IMR-90 (cell line): ENCODE measurements around the gene BMPER. TPM values are rescaled to one million over a fixed set of nuclear protein-coding genes. Genes with fewer than 3 reads are reported as not detected.

Source experiments
- ATAC-seq: fragments of 200-7000 bp; cut with Tn5 transposase; 2 replicates; pipeline ENCODE4 v1.9.1; 2020; ENCODE audit warnings: low read depth, mild to moderate bottlenecking, moderate library complexity
- BruUV-seq: library from RNA; stranded (reverse); fragments of 400-500 nt; replicated peaks from 2 replicates; lab custom pipeline; 2021; lab: Mats Ljungman, UMichigan
- CTCF ChIA-PET: fragments of 300-600 bp; formaldehyde crosslinking; extraction: SDS; loops from one replicate; lab custom pipeline; 2021; ENCODE audit warnings: antibody characterized with exemption; lab: Yijun Ruan, JAX
- POLR2A ChIA-PET: fragments of 300-600 bp; sonication (Branson Sonifier 250); formaldehyde crosslinking; loops from one replicate; lab custom pipeline; 2022; ENCODE audit warnings: antibody characterized with exemption; ENCODE audit not compliant: unreplicated experiment; lab: Charles Lee
- DNase-seq: peaks from one replicate; pipeline ENCODE4 v3.0.0; 2013
- H2AFZ ChIP-seq: replicated peaks from 2 replicates; pipeline ENCODE3; 2013; ENCODE audit warnings: low read length, mild to moderate bottlenecking; ENCODE audit not compliant: poor library complexity
- H2AK5ac ChIP-seq: 2 replicates; pipeline ENCODE4 v1.6.1; 2013; ENCODE audit warnings: low read depth, low read length, inconsistent platforms
- H2AK9ac ChIP-seq: replicated peaks from 2 replicates; pipeline ENCODE3; 2013; ENCODE audit warnings: mild to moderate bottlenecking, low read depth, low read length, moderate library complexity; ENCODE audit not compliant: poor library complexity
- H2BK120ac ChIP-seq: 2 replicates; pipeline ENCODE4 v1.6.1; 2013; ENCODE audit warnings: low read depth, low read length, inconsistent platforms
- H2BK15ac ChIP-seq: 3 replicates; pipeline ENCODE4 v1.6.1; 2013; ENCODE audit warnings: low read depth, low read length, inconsistent platforms
- H2BK20ac ChIP-seq: 2 replicates; pipeline ENCODE4 v1.6.1; 2013; ENCODE audit warnings: low read depth, mild to moderate bottlenecking, inconsistent platforms, low read length, moderate library complexity
- H2BK5ac ChIP-seq: 2 replicates; pipeline ENCODE4 v1.6.1; 2013; ENCODE audit warnings: mild to moderate bottlenecking, low read depth, low read length, inconsistent platforms; ENCODE audit not compliant: poor library complexity, severe bottlenecking
- H3K14ac ChIP-seq: replicated peaks from 2 replicates; pipeline ENCODE4 v1.6.1; 2013; ENCODE audit warnings: low read depth, low read length, inconsistent platforms
- H3K18ac ChIP-seq: 2 replicates; pipeline ENCODE4 v1.6.1; 2013; ENCODE audit warnings: low read depth, low read length, control low read depth
- H3K23ac ChIP-seq: 2 replicates; pipeline ENCODE4 v1.6.1; 2013; ENCODE audit warnings: low read depth, low read length, inconsistent platforms
- H3K27ac ChIP-seq: 2 replicates; pipeline ENCODE4 v1.5.1; 2013; ENCODE audit warnings: mild to moderate bottlenecking, control low read depth, low read length; ENCODE audit not compliant: insufficient read depth
- H3K27me3 ChIP-seq: 2 replicates; pipeline ENCODE4 v1.6.1; 2013; ENCODE audit warnings: low read length; ENCODE audit not compliant: control insufficient read depth, insufficient read depth
- H3K36me3 ChIP-seq: 2 replicates; pipeline ENCODE4 v1.6.1; 2013; ENCODE audit warnings: low read length, mixed read lengths; ENCODE audit not compliant: control insufficient read depth, insufficient read depth
- H3K4ac ChIP-seq: 2 replicates; pipeline ENCODE4 v1.6.1; 2013; ENCODE audit warnings: low read depth, low read length, inconsistent platforms
- H3K4me1 ChIP-seq: 2 replicates; pipeline ENCODE4 v1.6.1; 2013; ENCODE audit warnings: low read length, mixed read lengths; ENCODE audit not compliant: control insufficient read depth, insufficient read depth
- H3K4me2 ChIP-seq: 2 replicates; pipeline ENCODE4 v1.6.1; 2013; ENCODE audit warnings: low read depth, mild to moderate bottlenecking, control low read depth, low read length, moderate library complexity
- H3K4me3 ChIP-seq: 2 replicates; pipeline ENCODE4 v1.5.1; 2013; ENCODE audit warnings: low read depth, mild to moderate bottlenecking, control low read depth, low read length, moderate library complexity; ENCODE audit not compliant: insufficient read depth
- H3K56ac ChIP-seq: 2 replicates; pipeline ENCODE4 v1.6.1; 2013; ENCODE audit warnings: low read length, inconsistent platforms; ENCODE audit not compliant: insufficient read depth; ENCODE audit errors: extremely low read depth
- H3K79me1 ChIP-seq, 2 experiments: 2 replicates each; pipeline ENCODE4 v1.6.1; 2013; ENCODE audit warnings: low read length in 2 of 2, inconsistent platforms in 1 of 2, low read depth in 1 of 2
- H3K9ac ChIP-seq: 2 replicates; pipeline ENCODE4 v1.6.1; 2013; ENCODE audit warnings: low read depth, low read length, control low read depth
- H3K9me1 ChIP-seq: 2 replicates; pipeline ENCODE4 v1.6.1; 2013; ENCODE audit warnings: low read length, inconsistent platforms; ENCODE audit not compliant: insufficient read depth
- H3K9me3 ChIP-seq: 2 replicates; pipeline ENCODE4 v1.6.1; 2013; ENCODE audit warnings: low read length; ENCODE audit not compliant: control insufficient read depth, insufficient read depth
- H4K20me1 ChIP-seq: 2 replicates; pipeline ENCODE4 v1.6.1; 2013; ENCODE audit warnings: low read length, inconsistent platforms; ENCODE audit not compliant: insufficient read depth
- H4K5ac ChIP-seq: 2 replicates; pipeline ENCODE4 v1.6.1; 2013; ENCODE audit warnings: mild to moderate bottlenecking, low read depth, low read length, control low read depth
- H4K8ac ChIP-seq, 2 experiments: 2 replicates each; pipeline ENCODE4 v1.6.1; 2013; ENCODE audit warnings: low read depth in 2 of 2, low read length in 2 of 2, control low read depth in 1 of 2, inconsistent platforms in 1 of 2
- H4K91ac ChIP-seq: 2 replicates; pipeline ENCODE4 v1.6.1; 2013; ENCODE audit warnings: low read depth, low read length, inconsistent platforms; ENCODE audit not compliant: insufficient read depth
- CEBPB ChIP-seq: IDR thresholded peaks from 2 replicates; pipeline ENCODE4 v1.6.1; 2012; ENCODE audit warnings: low read depth, low read length, improper control_type of control experiment
- MAFK ChIP-seq: IDR thresholded peaks from 2 replicates; pipeline ENCODE4 v1.6.1; 2012; ENCODE audit warnings: low read depth, low read length, improper control_type of control experiment
- MAZ ChIP-seq: IDR thresholded peaks from 2 replicates; pipeline ENCODE4 v1.6.1; 2012; ENCODE audit warnings: low read depth, mild to moderate bottlenecking, low read length, improper control_type of control experiment, moderate library complexity, borderline replicate concordance
- POLR2A ChIP-seq: IDR thresholded peaks from 2 replicates; pipeline ENCODE4 v1.6.1; 2012; ENCODE audit warnings: mild to moderate bottlenecking, low read depth, low read length
- RFX5 ChIP-seq: IDR thresholded peaks from 2 replicates; pipeline ENCODE4 v1.8.0; 2012; ENCODE audit warnings: low read depth, mild to moderate bottlenecking, low read length, moderate library complexity
- WGBS, 2 experiments: methylation state at CpG; one replicate each; pipeline versions ENCODE4 v1.1.5 to v1.1.7; 2013; ENCODE audit warnings: missing lambda C conversion rate in 2 of 2; ENCODE audit not compliant: insufficient read length in 1 of 2; ENCODE audit errors: extremely low coverage in 2 of 2; 5-methylcytosine and 5-hydroxymethylcytosine counted together
- dilution Hi-C: fragments of 300-500 bp; cut with HindIII; formaldehyde crosslinking; loops from one replicate; pipeline ENCODE4 v1.14.3; 2018; ENCODE audit warnings: low sequenced_read_pairs; ENCODE audit not compliant: unreplicated experiment
- in situ Hi-C: fragments of 300-500 bp; cut with MboI; formaldehyde crosslinking; loops from 3 replicates; pipeline ENCODE4 v1.14.3; 2019; ENCODE audit warnings: low sequenced_read_pairs, inconsistent platforms, mixed read lengths
- intact Hi-C: fragments of 100-400 bp; cut with micrococcal nuclease; formaldehyde crosslinking; loops from 2 replicates; pipeline ENCODE4 v1.10.0; 2022
- polyA plus RNA-seq, 3 experiments: library from polyadenylated mRNA; depleted of rRNA; stranded (reverse); fragments of >200 nt; gene quantifications; 2 replicates each; pipeline ENCODE4 v1.2.3, GENCODE V29; 2012; ENCODE audit warnings: low replicate concordance in 1 of 3
- total RNA-seq: library from RNA; depleted of rRNA; stranded (reverse); fragments of >200 nt; gene quantifications from 2 replicates; pipeline ENCODE4 v1.2.3, GENCODE V29; 2012

Gene BMPER
- total and polyA plus RNA-seq, 2 of the 4 experiments (the other 2 are of a cell fraction) = 6.2 to 7.9 TPM

DNA sequence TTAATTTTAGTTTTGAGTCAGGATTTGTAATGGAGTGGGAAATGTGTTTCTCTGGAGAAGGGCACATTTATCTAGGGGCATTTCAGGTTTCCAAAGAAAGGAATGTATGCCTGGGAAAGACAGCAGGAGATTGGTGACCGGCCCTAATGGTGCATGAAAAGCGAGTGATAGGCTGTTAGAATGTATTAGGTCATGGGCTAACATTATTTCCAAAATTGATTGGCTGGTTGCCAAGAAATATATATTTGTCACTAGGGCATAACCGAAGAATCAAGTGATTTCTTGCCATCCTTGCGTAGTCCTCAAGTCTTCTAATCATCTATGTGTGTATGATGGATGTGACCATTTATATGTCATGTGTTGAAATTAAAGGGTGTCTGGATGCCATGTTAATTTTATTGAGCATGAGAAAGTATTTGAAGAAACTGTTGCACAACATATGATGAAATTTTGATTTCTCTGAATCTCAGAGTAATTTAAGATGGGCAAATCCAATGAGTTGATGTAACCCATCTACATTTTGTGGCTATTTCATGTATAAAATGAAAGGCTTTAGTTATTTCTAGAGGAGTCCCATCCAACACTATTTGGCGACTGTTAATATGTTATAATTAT lies 248.4 kb downstream of the BMPER start:
- H3K9me3 ChIP-seq = no peaks in the 10 kb centered on the region
- CTCF ChIA-PET = interaction anchor here (0.6 to 1.2 kb wide), 2 partner anchors 17 to 18 kb away, joined by 4 read pairs; no protein-coding TSS in a partner anchor
- intact Hi-C loops = no loop called here
- dilution Hi-C loops = no loop called here
- no peaks in the 10 kb centered on the region for H3K79me1 ChIP-seq
- H4K20me1 ChIP-seq = no peaks in the 10 kb centered on the region
- no peak overlapping the region for H2BK5ac ChIP-seq
- H3K9ac ChIP-seq = no peak overlapping the region
- H3K9me1 ChIP-seq = peaks cover 5% of the 10 kb centered on the region; the same call in 1 of the 2 replicates
- no peak overlapping the region for H2BK120ac ChIP-seq
- TF ChIP-seq MAFK (no peak), MAZ (no peak), RFX5 (no peak), CEBPB (peak; percentile 79), POLR2A (no peak)
- no peak overlapping the region for H4K5ac ChIP-seq
- H3K36me3 ChIP-seq = no peaks in the 10 kb centered on the region
- WGBS, 2 experiments = 53% methylated on average over 2 of the region's 5 CpGs; no CpG with 5 or more reads in 1 of the 2 experiments
- H4K91ac ChIP-seq = no peak overlapping the region
- no peak overlapping the region for H3K4me3 ChIP-seq
- ATAC-seq (no peak), DNase-seq (peak; percentile 23)
- H3K27ac ChIP-seq = no peak overlapping the region
- H2BK20ac ChIP-seq = no peak overlapping the region
- no peak overlapping the region for H3K4me2 ChIP-seq
- in situ Hi-C loops = loop anchor here (25.0 kb wide), 1 partner anchor 916 kb away; no protein-coding TSS in a partner anchor
- no peak overlapping the region for H3K56ac ChIP-seq
- no peak overlapping the region for H2AFZ ChIP-seq
- H3K18ac ChIP-seq = no peak overlapping the region; the same call in 1 of the 2 replicates
- H3K23ac ChIP-seq = no peak overlapping the region
- H3K27me3 ChIP-seq = no peaks in the 10 kb centered on the region
- H2AK5ac ChIP-seq = no peak overlapping the region
- H2AK9ac ChIP-seq = no peak overlapping the region
- POLR2A ChIA-PET = no interaction called here
- no peak overlapping the region for H2BK15ac ChIP-seq
- H3K14ac ChIP-seq = no peak overlapping the region
- peaks cover 10% of the 10 kb centered on the region for H3K4me1 ChIP-seq
- H3K4ac ChIP-seq = no peak overlapping the region
- H4K8ac ChIP-seq = no peak overlapping the region
- TSS peak; percentile 93 for BruUV-seq
